Activated B cell treated with CpG ODN at 0.5 μM for 24 hours (primary cell): ENCODE results near the gene GABBR2. TPM values are rescaled to one million over a fixed set of nuclear protein-coding genes. Genes with fewer than 3 reads are reported as not detected.

ENCODE experiments used
- ATAC-seq: fragments of 200-7000 bp; cut with Tn5 transposase; one replicate; pipeline ENCODE4 v1.10.0; 2021; ENCODE audit warnings: low read depth, mild to moderate bottlenecking, moderate library complexity
- CTCF ChIA-PET: fragments of 350-600 bp; sonication (Branson Sonifier 250); formaldehyde crosslinking; loops from one replicate; lab custom pipeline; 2021; ENCODE audit warnings: antibody characterized with exemption; lab: Charles Lee
- POLR2A ChIA-PET: fragments of 350-600 bp; sonication (Branson Sonifier 250); formaldehyde crosslinking; loops from one replicate; lab custom pipeline; 2021; ENCODE audit warnings: antibody characterized with exemption; lab: Charles Lee
- DNase-seq: peaks from one replicate; pipeline ENCODE4 v3.0.0; 2022
- H3K27ac Mint-ChIP-seq: one replicate; pipeline ENCODE4 v1.8.0; 2020; ENCODE audit warnings: mixed read lengths
- H3K27me3 Mint-ChIP-seq: one replicate; pipeline ENCODE4 v1.8.0; 2021; ENCODE audit warnings: mixed read lengths
- H3K36me3 Mint-ChIP-seq: one replicate; pipeline ENCODE4 v1.8.0; 2021; ENCODE audit warnings: low read depth, mixed read lengths
- H3K4me1 Mint-ChIP-seq: one replicate; pipeline ENCODE4 v1.8.0; 2021; ENCODE audit warnings: mixed read lengths
- H3K4me3 Mint-ChIP-seq: one replicate; pipeline ENCODE4 v1.8.0; 2020; ENCODE audit warnings: mild to moderate bottlenecking, mixed read lengths
- H3K9me3 Mint-ChIP-seq: one replicate; pipeline ENCODE4 v1.8.0; 2020; ENCODE audit warnings: mixed read lengths
- intact Hi-C: fragments of 100-400 bp; cut with micrococcal nuclease; formaldehyde crosslinking; loops from one replicate; pipeline ENCODE4 v1.15.1; 2024
- total RNA-seq: library from RNA; stranded (reverse); gene quantifications from 2 replicates; pipeline ENCODE4 v1.2.3, GENCODE V29; 2022
- TF ChIP-seq, protein P1 (sequence below): fragments of 200-600 bp; IDR thresholded peaks from one replicate; pipeline ENCODE4 v1.8.0; 2022; ENCODE audit warnings: antibody characterized with exemption, mild to moderate bottlenecking

Gene GABBR2
- total RNA-seq, 1 donor from 2014 or later: not detected

DNA sequence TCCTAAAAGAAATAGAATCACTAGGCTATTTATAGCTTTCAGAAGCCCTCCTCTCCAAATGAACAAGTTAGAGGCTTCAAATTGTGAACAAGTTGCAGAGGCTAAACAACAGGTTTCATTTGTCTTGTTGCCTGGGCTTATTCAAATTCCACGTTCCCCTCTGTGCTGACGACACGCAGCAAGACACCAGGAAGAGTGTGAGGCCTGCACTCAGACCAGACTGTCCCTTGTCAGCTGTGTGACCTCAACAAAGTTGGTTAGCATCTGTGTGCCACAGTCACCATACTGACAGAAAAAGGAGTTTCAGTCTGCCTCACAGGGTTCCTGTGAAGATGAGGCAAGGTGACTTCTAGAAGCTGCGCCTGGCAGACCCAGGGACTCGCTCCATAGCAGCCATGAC, 22.1 kb upstream of the GABBR2 start:
- Mint-ChIP-seq H3K27ac (no peak overlapping the region), H3K36me3 (peaks cover 17% of the 10 kb centered on the region), H3K9me3 (no peaks in the 10 kb centered on the region), H3K4me1 (peaks cover 22% of the 10 kb centered on the region), H3K27me3 (no peaks in the 10 kb centered on the region), H3K4me3 (no peak overlapping the region)
- no peak for DNase-seq
- intact Hi-C loops: no loop called here
- ChIA-PET CTCF (no interaction called here), POLR2A (no interaction called here)
- TF ChIP-seq, protein P1, sequence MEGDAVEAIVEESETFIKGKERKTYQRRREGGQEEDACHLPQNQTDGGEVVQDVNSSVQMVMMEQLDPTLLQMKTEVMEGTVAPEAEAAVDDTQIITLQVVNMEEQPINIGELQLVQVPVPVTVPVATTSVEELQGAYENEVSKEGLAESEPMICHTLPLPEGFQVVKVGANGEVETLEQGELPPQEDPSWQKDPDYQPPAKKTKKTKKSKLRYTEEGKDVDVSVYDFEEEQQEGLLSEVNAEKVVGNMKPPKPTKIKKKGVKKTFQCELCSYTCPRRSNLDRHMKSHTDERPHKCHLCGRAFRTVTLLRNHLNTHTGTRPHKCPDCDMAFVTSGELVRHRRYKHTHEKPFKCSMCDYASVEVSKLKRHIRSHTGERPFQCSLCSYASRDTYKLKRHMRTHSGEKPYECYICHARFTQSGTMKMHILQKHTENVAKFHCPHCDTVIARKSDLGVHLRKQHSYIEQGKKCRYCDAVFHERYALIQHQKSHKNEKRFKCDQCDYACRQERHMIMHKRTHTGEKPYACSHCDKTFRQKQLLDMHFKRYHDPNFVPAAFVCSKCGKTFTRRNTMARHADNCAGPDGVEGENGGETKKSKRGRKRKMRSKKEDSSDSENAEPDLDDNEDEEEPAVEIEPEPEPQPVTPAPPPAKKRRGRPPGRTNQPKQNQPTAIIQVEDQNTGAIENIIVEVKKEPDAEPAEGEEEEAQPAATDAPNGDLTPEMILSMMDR: no peak
- ATAC-seq: no peak

DNA sequence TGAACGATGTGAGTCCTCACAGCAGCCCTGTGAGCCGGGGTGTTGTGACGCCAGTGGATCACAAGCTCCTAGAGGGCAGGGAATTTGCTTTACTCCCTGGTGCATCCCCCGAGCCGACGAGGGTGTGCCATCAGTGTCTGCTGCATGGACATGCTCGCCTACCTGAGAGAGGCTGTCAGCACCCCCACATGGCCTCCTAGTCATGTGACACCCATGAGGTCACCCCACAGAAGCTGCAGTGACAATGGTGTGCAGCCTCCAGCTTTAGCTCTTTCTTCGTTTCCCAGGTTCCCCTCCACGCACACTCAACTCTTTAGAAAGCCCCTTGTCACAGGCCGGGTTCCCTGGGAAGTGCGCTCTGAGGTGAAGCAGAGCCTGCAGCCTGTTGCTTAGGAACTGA, 19.8 kb upstream of the GABBR2 start:
- no peak overlapping the region for H3K4me3 Mint-ChIP-seq
- H3K4me1 Mint-ChIP-seq: peaks cover 22% of the 10 kb centered on the region
- peaks cover 3% of the 10 kb centered on the region for H3K9me3 Mint-ChIP-seq
- TF ChIP-seq, protein P1: no peak
- no peaks in the 10 kb centered on the region for H3K36me3 Mint-ChIP-seq
- no peak overlapping the region for H3K27ac Mint-ChIP-seq
- intact Hi-C loops: no loop called here
- H3K27me3 Mint-ChIP-seq: no peaks in the 10 kb centered on the region
- POLR2A ChIA-PET: no interaction called here
- DNase-seq: no peak
- CTCF ChIA-PET: no interaction called here
- ATAC-seq: no peak

DNA sequence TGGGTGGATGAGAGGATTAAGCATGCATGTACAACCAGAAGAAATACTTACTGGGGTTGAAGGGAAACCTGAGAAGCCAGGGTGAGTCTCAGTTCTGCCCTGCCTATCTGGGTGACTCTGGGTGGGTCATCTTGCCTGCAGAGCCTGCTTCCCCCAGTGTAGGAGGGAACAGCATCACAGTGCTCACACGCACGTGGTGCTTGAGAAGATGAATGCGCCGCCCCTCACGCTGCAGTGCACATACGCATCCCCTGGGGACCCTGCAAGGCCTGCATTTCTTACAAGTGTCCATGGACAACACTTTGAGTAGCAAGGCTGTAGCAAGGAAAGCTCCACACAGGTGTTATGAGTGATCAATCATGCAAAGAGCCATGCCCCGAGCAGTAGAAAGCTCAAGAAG, 18.7 kb upstream of the GABBR2 start:
- TF ChIP-seq, protein P1: no peak
- Mint-ChIP-seq H3K9me3 (peaks cover 3% of the 10 kb centered on the region), H3K4me1 (peaks cover 22% of the 10 kb centered on the region), H3K4me3 (no peak overlapping the region), H3K27ac (no peak overlapping the region), H3K27me3 (peaks cover 5% of the 10 kb centered on the region), H3K36me3 (no peaks in the 10 kb centered on the region)
- intact Hi-C loops: no loop called here
- ATAC-seq (peak; percentile 18), DNase-seq (no peak)
- POLR2A ChIA-PET: no interaction called here
- CTCF ChIA-PET: no interaction called here

DNA sequence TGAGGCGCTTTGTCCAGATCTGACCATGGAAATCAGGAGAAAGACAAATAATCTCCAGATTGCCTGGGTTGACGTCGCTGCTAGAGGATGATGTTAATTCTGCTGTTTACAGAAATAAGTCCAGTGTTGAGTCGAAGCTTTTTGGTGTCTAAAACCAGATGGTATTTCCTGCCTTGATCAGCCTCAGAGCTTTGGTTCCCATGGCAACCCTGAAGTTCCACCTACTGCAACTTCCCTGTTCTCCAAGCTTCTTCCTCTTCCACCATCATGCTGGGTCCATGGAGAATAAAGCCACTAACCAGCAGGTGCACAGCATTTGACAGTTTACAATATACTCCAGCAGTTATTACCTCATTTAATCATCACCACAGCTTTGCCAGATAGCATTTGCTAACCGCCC, 18.0 kb upstream of the GABBR2 start:
- peaks cover 3% of the 10 kb centered on the region for H3K9me3 Mint-ChIP-seq
- H3K4me1 Mint-ChIP-seq: peaks cover 22% of the 10 kb centered on the region
- no peaks in the 10 kb centered on the region for H3K36me3 Mint-ChIP-seq
- POLR2A ChIA-PET: no interaction called here
- CTCF ChIA-PET: no interaction called here
- intact Hi-C loops: no loop called here
- H3K4me3 Mint-ChIP-seq: no peak overlapping the region
- no peak overlapping the region for H3K27ac Mint-ChIP-seq
- ATAC-seq: no peak
- no peak for DNase-seq
- TF ChIP-seq, protein P1: no peak
- H3K27me3 Mint-ChIP-seq: peaks cover 8% of the 10 kb centered on the region

DNA sequence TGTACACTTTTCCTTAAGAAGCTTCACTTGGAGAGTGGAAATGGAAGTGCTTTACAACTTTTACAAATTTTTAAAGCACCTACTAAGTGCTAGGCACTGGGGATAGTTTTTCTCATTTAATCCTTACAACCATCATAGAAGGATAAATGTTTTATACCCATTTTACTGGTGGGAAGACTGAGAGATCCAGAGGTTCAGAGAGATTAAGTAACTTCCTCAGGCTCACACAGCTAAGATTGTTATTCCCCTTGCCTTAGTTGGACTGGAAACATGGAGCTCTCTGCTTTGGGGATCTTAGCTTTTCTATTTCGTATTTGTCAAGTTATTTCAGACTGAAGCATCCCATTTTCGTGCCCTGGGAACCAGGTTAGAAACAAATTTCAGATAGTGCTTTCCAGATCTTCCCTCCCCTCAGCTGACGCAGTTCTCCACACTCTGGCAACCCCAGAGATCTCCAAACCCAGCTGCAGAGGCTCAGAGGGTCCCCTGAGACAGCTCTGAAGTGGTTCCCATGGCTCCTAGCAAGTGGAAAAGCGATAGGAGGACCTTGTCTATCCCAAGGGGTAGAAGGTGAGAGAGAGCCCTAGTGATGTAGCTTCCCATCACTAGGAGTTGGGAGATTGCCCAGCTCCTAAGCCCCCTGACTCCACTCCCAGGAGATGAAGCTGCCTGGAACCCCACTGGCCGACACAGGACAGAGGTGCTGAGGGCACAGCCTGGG, 16.2 kb upstream of the GABBR2 start:
- intact Hi-C loops: no loop called here
- peaks cover 3% of the 10 kb centered on the region for H3K9me3 Mint-ChIP-seq
- H3K36me3 Mint-ChIP-seq: no peaks in the 10 kb centered on the region
- peaks cover 12% of the 10 kb centered on the region for H3K27me3 Mint-ChIP-seq
- H3K27ac Mint-ChIP-seq: no peak overlapping the region
- ChIA-PET CTCF (no interaction called here), POLR2A (no interaction called here)
- TF ChIP-seq, protein P1: no peak
- ATAC-seq (no peak), DNase-seq (no peak)
- H3K4me1 Mint-ChIP-seq: peaks cover 21% of the 10 kb centered on the region
- no peak overlapping the region for H3K4me3 Mint-ChIP-seq
